Measurements from ENCODE around the gene DNM2.

DNM2 gene

GRCh38 chr19:10816691-10817090 is 98.8 kb downstream of the DNM2 start:
- Histone ChIP-seq H2BK5ac (ENCODE audit: low read depth, low read length, poor library complexity, severe bottlenecking) (no peak overlapping the region), H3K27ac (ENCODE audit: low read length, poor library complexity, severe bottlenecking) (no peak overlapping the region), H3K9me3 (ENCODE audit: control insufficient read depth, low read length) (no peaks in the 10 kb centered on the region), H4K8ac (ENCODE audit: low read length) (peak overlapping the region; percentile 1), H3K4me3 (ENCODE audit: insufficient read depth in 1 of 2, low read depth in 1 of 2, low read length in 2 of 2) (peak overlapping the region in 1 of 2 experiments; percentile 94), H3K23ac (ENCODE audit: low read length in 2 of 2) (no peak overlapping the region), H2BK120ac (ENCODE audit: low read depth, low read length) (no peak overlapping the region), H2AK5ac (ENCODE audit: low read length, severe bottlenecking) (no peak overlapping the region), H3K4ac (ENCODE audit: low read depth in 1 of 2, low read length in 2 of 2) (no peak overlapping the region), H2BK15ac (ENCODE audit: low read depth, poor library complexity, severe bottlenecking) (no peak overlapping the region), H3K36me3 (ENCODE audit: control insufficient read depth in 1 of 2, insufficient read depth in 2 of 2, low read depth in 1 of 2, low read length in 2 of 2) (peaks cover 61 to 80% of the 10 kb centered on the region in 2 experiments), H3K14ac (ENCODE audit: low read length in 2 of 2) (no peak overlapping the region), H3K18ac (ENCODE audit: low read depth in 1 of 2, low read length in 2 of 2) (no peak overlapping the region), H3K4me2 (ENCODE audit: low read length, poor library complexity, severe bottlenecking) (no peak overlapping the region), H3K79me1 (replicated peaks; ENCODE audit: low read length, poor library complexity, severe bottlenecking) (peaks cover 36% of the 10 kb centered on the region), H4K91ac (ENCODE audit: low read length) (no peak overlapping the region), H3K4me1 (ENCODE audit: control insufficient read depth, insufficient read depth, low read depth, low read length) (peaks cover 25% of the 10 kb centered on the region), H3K27me3 (ENCODE audit: control insufficient read depth in 1 of 2, insufficient read depth in 1 of 2, low read length in 2 of 2) (no peaks in the 10 kb centered on the region), H2BK12ac (ENCODE audit: low read length in 2 of 2) (no peak overlapping the region), H2AFZ (ENCODE audit: low read depth, low read length) (no peak overlapping the region), H3K9ac (ENCODE audit: low read length) (peak overlapping the region; percentile 100)
- DNase-seq = no peak
- 95% methylated on average over 11 of the region's 11 CpGs for WGBS

GRCh38 chr19:10817291-10818038 is 99.6 kb downstream of the DNM2 start:
- Histone ChIP-seq H2BK120ac (ENCODE audit: low read depth, low read length) (no peak overlapping the region), H2AFZ (ENCODE audit: low read depth, low read length) (no peak overlapping the region), H3K4me3 (ENCODE audit: insufficient read depth in 1 of 2, low read depth in 1 of 2, low read length in 2 of 2) (peak overlapping the region in 1 of 2 experiments; percentile 94), H3K14ac (ENCODE audit: low read length in 2 of 2) (no peak overlapping the region), H2BK5ac (ENCODE audit: low read depth, low read length, poor library complexity, severe bottlenecking) (no peak overlapping the region), H4K8ac (ENCODE audit: low read length) (no peak overlapping the region), H3K36me3 (ENCODE audit: control insufficient read depth in 1 of 2, insufficient read depth in 2 of 2, low read depth in 1 of 2, low read length in 2 of 2) (peaks cover 56 to 80% of the 10 kb centered on the region in 2 experiments), H2BK15ac (ENCODE audit: low read depth, poor library complexity, severe bottlenecking) (no peak overlapping the region), H3K4me1 (ENCODE audit: control insufficient read depth, insufficient read depth, low read depth, low read length) (peaks cover 22% of the 10 kb centered on the region), H3K9ac (ENCODE audit: low read length) (peak overlapping the region; percentile 100), H4K91ac (ENCODE audit: low read length) (no peak overlapping the region), H3K4me2 (ENCODE audit: low read length, poor library complexity, severe bottlenecking) (no peak overlapping the region), H3K23ac (ENCODE audit: low read length in 2 of 2) (no peak overlapping the region), H2AK5ac (ENCODE audit: low read length, severe bottlenecking) (no peak overlapping the region), H3K9me3 (ENCODE audit: control insufficient read depth, low read length) (no peaks in the 10 kb centered on the region), H2BK12ac (ENCODE audit: low read length in 2 of 2) (peak overlapping the region in 1 of 2 experiments; percentile 38), H3K4ac (ENCODE audit: low read depth in 1 of 2, low read length in 2 of 2) (peak overlapping the region in 1 of 2 experiments; percentile 7), H3K27ac (ENCODE audit: low read length, poor library complexity, severe bottlenecking) (no peak overlapping the region), H3K18ac (ENCODE audit: low read depth in 1 of 2, low read length in 2 of 2) (peak overlapping the region in 1 of 2 experiments; percentile 61), H3K27me3 (ENCODE audit: control insufficient read depth in 1 of 2, insufficient read depth in 1 of 2, low read length in 2 of 2) (no peaks in the 10 kb centered on the region), H3K79me1 (replicated peaks; ENCODE audit: low read length, poor library complexity, severe bottlenecking) (peaks cover 32% of the 10 kb centered on the region)
- WGBS = 84% methylated on average over 42 of the region's 42 CpGs
- peak; percentile 67 for DNase-seq

- H3K4me2 ChIP-seq (ENCODE audit: low read length, poor library complexity, severe bottlenecking) = no peak overlapping the region
- H3K4me3 ChIP-seq (ENCODE audit: insufficient read depth in 1 of 2, low read depth in 1 of 2, low read length in 2 of 2) = peak overlapping the region in 1 of 2 experiments; percentile 31
- H3K14ac ChIP-seq (ENCODE audit: low read length in 2 of 2) = no peak overlapping the region
- H3K23ac ChIP-seq (ENCODE audit: low read length in 2 of 2) = no peak overlapping the region
- no peak for DNase-seq
- no peaks in the 10 kb centered on the region for H3K9me3 ChIP-seq (ENCODE audit: control insufficient read depth, low read length)
- no peak overlapping the region for H3K4ac ChIP-seq (ENCODE audit: low read depth in 1 of 2, low read length in 2 of 2)
- H3K4me1 ChIP-seq (ENCODE audit: control insufficient read depth, insufficient read depth, low read depth, low read length) = peaks cover 15% of the 10 kb centered on the region
- H3K9ac ChIP-seq (ENCODE audit: low read length) = peak overlapping the region; percentile 100
- H3K27me3 ChIP-seq (ENCODE audit: control insufficient read depth in 1 of 2, insufficient read depth in 1 of 2, low read length in 2 of 2) = no peaks in the 10 kb centered on the region
- peak overlapping the region; percentile 29 for H2BK15ac ChIP-seq (ENCODE audit: low read depth, poor library complexity, severe bottlenecking)
- peak overlapping the region; percentile 56 for H4K91ac ChIP-seq (ENCODE audit: low read length)
- no peak overlapping the region for H2AFZ ChIP-seq (ENCODE audit: low read depth, low read length)
- H4K8ac ChIP-seq (ENCODE audit: low read length) = no peak overlapping the region
- H3K36me3 ChIP-seq (ENCODE audit: control insufficient read depth in 1 of 2, insufficient read depth in 2 of 2, low read depth in 1 of 2, low read length in 2 of 2) = peaks cover 48 to 80% of the 10 kb centered on the region in 2 experiments
- WGBS = 97% methylated on average over 19 of the region's 19 CpGs
- H3K18ac ChIP-seq (ENCODE audit: low read depth in 1 of 2, low read length in 2 of 2) = no peak overlapping the region
- no peak overlapping the region for H2BK5ac ChIP-seq (ENCODE audit: low read depth, low read length, poor library complexity, severe bottlenecking)
- peaks cover 30% of the 10 kb centered on the region for H3K79me1 ChIP-seq (replicated peaks; ENCODE audit: low read length, poor library complexity, severe bottlenecking)
- no peak overlapping the region for H2BK12ac ChIP-seq (ENCODE audit: low read length in 2 of 2)
- no peak overlapping the region for H3K27ac ChIP-seq (ENCODE audit: low read length, poor library complexity, severe bottlenecking)
- no peak overlapping the region for H2BK120ac ChIP-seq (ENCODE audit: low read depth, low read length)
- H2AK5ac ChIP-seq (ENCODE audit: low read length, severe bottlenecking) = no peak overlapping the region
These were observed 100.6 kb downstream of the DNM2 start for GRCh38 chr19:10818301-10819123.
